Measurements from ENCODE around the gene ATP6V0E2.

The ATP6V0E2 gene

DNA sequence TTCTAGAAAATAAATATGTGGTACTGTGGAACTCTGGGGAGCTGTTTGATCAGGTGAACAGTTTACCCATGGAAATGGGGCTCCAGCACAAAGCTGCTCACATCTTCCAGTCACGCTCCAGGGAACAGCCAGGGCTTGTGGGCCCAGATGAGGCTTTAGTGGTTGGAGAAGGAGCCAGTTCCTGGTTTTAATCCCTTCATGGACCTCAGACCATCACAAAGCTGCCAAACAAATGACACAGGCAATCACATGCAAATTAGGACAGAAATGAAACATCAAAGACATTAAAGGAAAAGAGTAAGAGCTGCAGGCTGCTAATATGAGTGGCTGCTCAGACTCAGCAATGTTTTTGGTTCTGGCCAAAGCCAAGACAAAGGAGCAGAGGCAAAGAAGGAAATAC lies 2.2 kb upstream of the ATP6V0E2 start:
- DNase-seq = no peak
- no peaks in the 10 kb centered on the region for H3K9me3 ChIP-seq (replicated peaks; ENCODE audit: insufficient read depth, low read length)

DNA sequence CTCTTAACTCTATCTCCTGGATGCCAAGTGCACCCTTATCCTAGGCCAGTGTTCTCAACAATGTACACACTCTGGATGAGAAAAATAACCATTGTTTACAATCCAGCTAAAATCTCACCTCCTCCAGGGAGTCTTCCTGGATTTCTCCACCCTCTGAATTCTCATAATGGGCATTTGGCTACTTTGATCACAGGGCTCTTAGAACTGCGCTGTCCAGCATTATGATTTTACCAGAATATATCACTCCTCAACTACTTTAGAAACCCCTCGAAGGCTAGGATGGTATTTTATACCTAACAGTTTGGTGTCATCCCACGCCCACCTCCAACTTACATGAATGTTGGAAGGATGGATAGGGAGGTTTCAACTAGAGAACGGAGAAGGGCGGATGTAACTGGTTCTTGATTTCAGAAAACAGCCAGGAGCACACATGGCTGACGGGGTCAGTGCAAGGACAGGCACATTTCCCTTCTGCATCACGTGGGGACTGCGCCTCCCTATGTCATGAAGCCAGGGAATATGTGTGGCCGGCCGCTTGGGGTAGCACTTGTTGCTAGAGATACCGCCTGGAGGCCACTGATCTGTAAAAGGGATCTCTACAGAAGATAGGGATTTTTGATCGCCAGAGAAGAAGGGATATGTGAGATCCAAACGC lies 1.2 kb upstream of the ATP6V0E2 start:
- no peak for DNase-seq
- TF ChIP-seq EZH2 (optimal IDR thresholded peaks at IDR 0.05; ENCODE audit: low read depth, low read length) (no peak), EZH2phosphoT487 (IDR thresholded peaks at IDR 0.05; ENCODE audit: low read length) (no peak)
- TF ChIP-seq, protein P1, sequence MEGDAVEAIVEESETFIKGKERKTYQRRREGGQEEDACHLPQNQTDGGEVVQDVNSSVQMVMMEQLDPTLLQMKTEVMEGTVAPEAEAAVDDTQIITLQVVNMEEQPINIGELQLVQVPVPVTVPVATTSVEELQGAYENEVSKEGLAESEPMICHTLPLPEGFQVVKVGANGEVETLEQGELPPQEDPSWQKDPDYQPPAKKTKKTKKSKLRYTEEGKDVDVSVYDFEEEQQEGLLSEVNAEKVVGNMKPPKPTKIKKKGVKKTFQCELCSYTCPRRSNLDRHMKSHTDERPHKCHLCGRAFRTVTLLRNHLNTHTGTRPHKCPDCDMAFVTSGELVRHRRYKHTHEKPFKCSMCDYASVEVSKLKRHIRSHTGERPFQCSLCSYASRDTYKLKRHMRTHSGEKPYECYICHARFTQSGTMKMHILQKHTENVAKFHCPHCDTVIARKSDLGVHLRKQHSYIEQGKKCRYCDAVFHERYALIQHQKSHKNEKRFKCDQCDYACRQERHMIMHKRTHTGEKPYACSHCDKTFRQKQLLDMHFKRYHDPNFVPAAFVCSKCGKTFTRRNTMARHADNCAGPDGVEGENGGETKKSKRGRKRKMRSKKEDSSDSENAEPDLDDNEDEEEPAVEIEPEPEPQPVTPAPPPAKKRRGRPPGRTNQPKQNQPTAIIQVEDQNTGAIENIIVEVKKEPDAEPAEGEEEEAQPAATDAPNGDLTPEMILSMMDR (IDR thresholded peaks at IDR 0.05; ENCODE audit: low read length) = no peak
- Histone ChIP-seq H3F3A (ENCODE audit: insufficient read depth, low read length) (peaks cover 9% of the 10 kb centered on the region; the same call in 1 of the 2 replicates), H3K79me2 (ENCODE audit: low read length) (peaks cover 16% of the 10 kb centered on the region), H3K27me3 (replicated peaks; ENCODE audit: insufficient read depth, low read length) (no peaks in the 10 kb centered on the region), H3K9ac (ENCODE audit: low read length) (peak overlapping the region; percentile 62; the same call in 1 of the 2 replicates), H3K36me3 (replicated peaks; ENCODE audit: insufficient read depth, low read length) (no peaks in the 10 kb centered on the region), H3K9me2 (replicated peaks; ENCODE audit: insufficient read depth, low read length) (no peaks in the 10 kb centered on the region), H3K27ac (ENCODE audit: low read length) (no peak overlapping the region), H3K4me1 (ENCODE audit: low read length) (peaks cover 46% of the 10 kb centered on the region), H3K4me3 (ENCODE audit: low read length) (peak overlapping the region; percentile 90), H2AFZ (ENCODE audit: low read length) (peak overlapping the region; percentile 92), H4K20me1 (ENCODE audit: insufficient read depth, low read length) (no peaks in the 10 kb centered on the region), H3K4me2 (ENCODE audit: low read depth, low read length) (peak overlapping the region; percentile 97), H3K9me3 (replicated peaks; ENCODE audit: insufficient read depth, low read length) (no peaks in the 10 kb centered on the region)

More for the DNA sequence above, 2.2 kb upstream of the ATP6V0E2 start:
- Histone ChIP-seq H3K9me2 (replicated peaks; ENCODE audit: insufficient read depth, low read length) (no peaks in the 10 kb centered on the region), H4K20me1 (ENCODE audit: insufficient read depth, low read length) (no peaks in the 10 kb centered on the region), H3K9ac (ENCODE audit: low read length) (no peak overlapping the region), H3K4me2 (ENCODE audit: low read depth, low read length) (no peak overlapping the region), H3K79me2 (ENCODE audit: low read length) (peaks cover 16% of the 10 kb centered on the region), H3K4me1 (ENCODE audit: low read length) (peaks cover 48% of the 10 kb centered on the region), H3K27ac (ENCODE audit: low read length) (no peak overlapping the region), H2AFZ (ENCODE audit: low read length) (no peak overlapping the region), H3F3A (ENCODE audit: insufficient read depth, low read length) (peaks cover 9% of the 10 kb centered on the region; the same call in 1 of the 2 replicates), H3K36me3 (replicated peaks; ENCODE audit: insufficient read depth, low read length) (no peaks in the 10 kb centered on the region), H3K4me3 (ENCODE audit: low read length) (no peak overlapping the region), H3K27me3 (replicated peaks; ENCODE audit: insufficient read depth, low read length) (no peaks in the 10 kb centered on the region)
- no peak for TF ChIP-seq EZH2 (optimal IDR thresholded peaks at IDR 0.05; ENCODE audit: low read depth, low read length)
- TF ChIP-seq, protein P1 (IDR thresholded peaks at IDR 0.05; ENCODE audit: low read length) = no peak
- no peak for TF ChIP-seq EZH2phosphoT487 (IDR thresholded peaks at IDR 0.05; ENCODE audit: low read length)

DNA sequence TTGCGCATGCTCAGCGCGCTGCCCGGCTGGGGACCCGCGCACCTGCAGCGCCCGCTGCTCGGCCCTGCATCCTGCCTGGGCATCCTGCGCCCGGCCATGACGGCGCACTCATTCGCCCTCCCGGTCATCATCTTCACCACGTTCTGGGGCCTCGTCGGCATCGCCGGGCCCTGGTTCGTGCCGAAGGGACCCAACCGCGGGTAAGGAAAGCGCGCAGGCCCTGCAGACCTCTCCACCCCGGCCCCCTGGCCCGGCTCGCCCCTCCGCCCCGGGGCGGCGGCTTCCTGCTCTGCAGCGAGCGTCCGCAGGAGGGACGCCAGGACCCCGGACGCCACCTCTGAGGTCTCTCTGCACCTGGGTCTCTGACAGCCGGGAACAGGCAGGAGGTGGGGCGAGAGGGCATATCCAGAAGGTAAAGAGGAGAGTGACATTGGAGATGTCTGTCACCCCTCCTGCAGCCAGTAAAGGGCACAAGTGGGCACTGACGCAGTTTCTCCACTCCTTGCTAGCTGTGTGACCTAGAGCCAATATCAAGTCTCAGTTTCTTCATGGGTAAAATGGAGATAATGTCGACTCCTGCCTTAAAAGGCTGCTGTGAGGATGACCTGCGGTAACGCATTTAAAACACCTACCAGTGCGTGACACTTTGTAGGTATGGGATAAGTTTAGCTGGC lies 338 bp downstream of the ATP6V0E2 start:
- Histone ChIP-seq H3K4me2 (ENCODE audit: low read depth, low read length) (peak overlapping the region; percentile 97), H4K20me1 (ENCODE audit: insufficient read depth, low read length) (no peaks in the 10 kb centered on the region), H2AFZ (ENCODE audit: low read length) (peak overlapping the region; percentile 97), H3K36me3 (replicated peaks; ENCODE audit: insufficient read depth, low read length) (no peaks in the 10 kb centered on the region), H3K9me2 (replicated peaks; ENCODE audit: insufficient read depth, low read length) (no peaks in the 10 kb centered on the region), H3K9me3 (replicated peaks; ENCODE audit: insufficient read depth, low read length) (no peaks in the 10 kb centered on the region), H3K4me1 (ENCODE audit: low read length) (peaks cover 31% of the 10 kb centered on the region), H3K9ac (ENCODE audit: low read length) (peak overlapping the region; percentile 81), H3K4me3 (ENCODE audit: low read length) (peak overlapping the region; percentile 90), H3F3A (ENCODE audit: insufficient read depth, low read length) (peaks cover 9% of the 10 kb centered on the region; the same call in 1 of the 2 replicates), H3K79me2 (ENCODE audit: low read length) (peaks cover 16% of the 10 kb centered on the region), H3K27me3 (replicated peaks; ENCODE audit: insufficient read depth, low read length) (no peaks in the 10 kb centered on the region), H3K27ac (ENCODE audit: low read length) (peak overlapping the region; percentile 85)
- TF ChIP-seq, protein P1 (IDR thresholded peaks at IDR 0.05; ENCODE audit: low read length) = no peak
- peak; percentile 82 for DNase-seq

Data from MM.1S (cell line).